Body of pancreas (tissue), 4 donors: ENCODE data around the gene ICOS. TPM values are rescaled to one million over a fixed set of nuclear protein-coding genes. Genes with fewer than 3 reads are reported as not detected.
"Not testable (repeated sequence)": the region's sequence is repeated elsewhere in the genome, so short reads cannot be mapped to it uniquely, and the experiment has no call there.

ENCODE experiments used
- ATAC-seq: fragments of 150-250 bp; one replicate; pipeline ENCODE4 v1.9.1; 2016
- DNase-seq, 4 donors: peaks; one replicate each; pipeline ENCODE4 v3.0.0-alpha.2; 2019
- H3K27ac ChIP-seq, 4 donors: fragments of 200-600 bp; sonication (generic); 1 replicate in 3 of 4; 2 replicates in 1 of 4; pipeline versions ENCODE4 v1.5.1 to v1.6.1; 2016 to 2019; ENCODE audit warnings: mild to moderate bottlenecking in 1 of 4, mixed read lengths in 1 of 4, moderate library complexity in 1 of 4
- H3K27me3 ChIP-seq, 2 donors: fragments of 200-600 bp; sonication (generic); one replicate each; pipeline ENCODE4 v1.6.0; 2016; ENCODE audit warnings: mild to moderate bottlenecking in 1 of 2
- H3K36me3 ChIP-seq, 2 donors: fragments of 200-600 bp; sonication (generic); replicated peaks in 1 of 2; 2 replicates each; pipeline ENCODE4 v1.5.1; 2016; ENCODE audit warnings: low read depth in 2 of 2; ENCODE audit not compliant: insufficient read depth in 1 of 2
- H3K4me1 ChIP-seq: fragments of 200-600 bp; sonication (generic); one replicate; pipeline ENCODE4 v1.6.0; 2016
- H3K4me3 ChIP-seq, 2 donors: fragments of 200-600 bp; sonication (generic); 1 replicate in 1 of 2; 2 replicates in 1 of 2; pipeline ENCODE4 v1.5.1; 2016 to 2019
- H3K9me3 ChIP-seq, 3 donors: fragments of 200-600 bp; sonication (generic); 1 replicate in 2 of 3; 2 replicates in 1 of 3; pipeline ENCODE4 v1.5.1; 2016
- POLR2A ChIP-seq, 3 donors: fragments of 450-650 bp; IDR thresholded peaks; one replicate each; pipeline ENCODE4 v1.6.1; 2016; ENCODE audit warnings: antibody characterized with exemption in 3 of 3, mild to moderate bottlenecking in 2 of 3
- WGBS, 2 donors: methylation state at CpG; one replicate each; pipeline ENCODE4 v1.1.5; 2017; 5-methylcytosine and 5-hydroxymethylcytosine counted together
- intact Hi-C: fragments of 100-400 bp; cut with DNase I; formaldehyde crosslinking; loops from one replicate; pipeline ENCODE4 v1.15.1; 2023
- total RNA-seq, 2 donors: library from RNA; depleted of rRNA; stranded (reverse); fragments of >200 nt; gene quantifications; one replicate each; pipeline ENCODE4 v1.1.0, GENCODE V29; 2016
- TF ChIP-seq, protein P1 (sequence below), 7 experiments: fragments of 450-650 bp in 4 of 7; fragments of 200-600 bp in 3 of 7; sonication (generic) in 3 of 7; IDR thresholded peaks; one replicate each; pipeline ENCODE4 v1.5.1; 2016 to 2019; ENCODE audit warnings: antibody characterized with exemption in 7 of 7

ICOS gene
- total RNA-seq, 2 donors from 2014 or later: not detected

DNA sequence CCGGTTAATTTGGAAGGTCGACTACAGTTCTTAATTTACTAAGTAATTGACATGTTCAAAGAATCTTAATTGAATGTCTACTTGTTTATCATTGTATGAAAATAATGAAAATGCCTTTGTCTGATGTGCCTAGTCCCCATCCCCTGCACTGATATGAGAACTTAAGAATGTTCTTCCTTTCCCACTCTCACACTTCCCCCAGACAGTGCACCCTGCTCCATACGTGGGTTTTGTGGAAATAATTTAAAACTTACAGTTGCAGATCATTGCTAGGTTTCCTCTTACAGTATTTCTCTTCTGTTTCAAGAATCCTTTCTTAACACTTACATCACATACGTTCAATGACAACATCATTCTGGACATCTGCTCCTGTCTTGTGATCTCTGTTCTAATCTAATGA is 3.5 kb downstream of the ICOS start:
- no peak for DNase-seq
- H3K4me3 ChIP-seq: no peak overlapping the region
- ATAC-seq: no peak

DNA sequence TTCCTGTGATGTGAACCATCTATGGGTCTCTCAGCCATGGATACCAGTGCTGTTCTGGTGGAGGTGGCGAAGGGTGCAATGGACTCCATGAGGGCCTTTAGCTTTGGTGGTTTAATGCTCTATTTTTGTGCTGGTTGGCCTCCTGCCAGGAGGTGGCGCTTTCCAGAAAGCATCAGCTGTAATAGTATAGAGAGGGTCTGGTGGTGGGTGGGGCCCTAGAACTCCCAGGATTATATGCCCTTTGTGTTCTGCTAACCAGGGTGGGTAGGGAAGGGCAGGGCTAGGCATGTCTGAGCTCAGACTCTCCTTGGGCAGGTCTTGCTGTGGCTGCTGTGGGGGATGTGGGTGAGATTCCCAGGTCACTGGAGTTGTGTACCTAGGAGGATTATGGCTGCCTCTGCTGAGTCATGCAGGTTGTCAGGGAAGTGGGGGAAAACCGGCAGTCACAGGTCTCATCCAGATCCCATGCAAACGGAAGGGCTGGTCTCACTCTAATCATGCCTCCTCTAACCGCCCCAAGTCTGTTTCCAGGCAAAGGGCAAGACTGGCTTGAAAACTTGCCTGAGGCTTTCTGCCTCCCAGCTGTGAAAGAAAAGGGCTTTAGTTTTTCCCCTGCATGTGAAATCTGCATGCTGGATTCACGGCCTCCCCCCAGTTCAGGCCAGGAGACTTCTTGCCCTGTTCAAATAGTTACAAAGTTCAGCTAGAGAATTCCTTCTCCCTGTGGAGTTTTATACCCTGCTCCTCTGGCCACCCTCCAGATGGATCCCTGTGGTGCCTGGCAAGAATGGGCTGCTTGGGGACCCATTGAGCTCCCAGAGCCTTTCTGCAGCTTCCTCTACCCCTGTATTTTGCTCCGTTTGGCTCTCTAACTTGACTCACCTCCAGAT is 7.2 kb downstream of the ICOS start:
- H3K27ac ChIP-seq, H3K9me3 ChIP-seq, ATAC-seq, H3K27me3 ChIP-seq, intact Hi-C loops, H3K36me3 ChIP-seq, DNase-seq, H3K4me3 ChIP-seq, H3K4me1 ChIP-seq: not testable (repeated sequence)
- WGBS, 2 donors: 94 to 96% methylated on average over 5 to 7 of the region's 7 CpGs

More for the DNA sequence above, 3.5 kb downstream of the ICOS start:
- Histone ChIP-seq H3K27me3 (peaks cover 0 to 3% of the 10 kb centered on the region in 2 donors), H3K4me1 (no peaks in the 10 kb centered on the region), H3K36me3 (no peaks in the 10 kb centered on the region), H3K9me3 (no peaks in the 10 kb centered on the region), H3K27ac (no peak overlapping the region)
- WGBS, 2 donors: 57 to 64% methylated on average over 4 of the region's 4 CpGs
- TF ChIP-seq, protein P1, sequence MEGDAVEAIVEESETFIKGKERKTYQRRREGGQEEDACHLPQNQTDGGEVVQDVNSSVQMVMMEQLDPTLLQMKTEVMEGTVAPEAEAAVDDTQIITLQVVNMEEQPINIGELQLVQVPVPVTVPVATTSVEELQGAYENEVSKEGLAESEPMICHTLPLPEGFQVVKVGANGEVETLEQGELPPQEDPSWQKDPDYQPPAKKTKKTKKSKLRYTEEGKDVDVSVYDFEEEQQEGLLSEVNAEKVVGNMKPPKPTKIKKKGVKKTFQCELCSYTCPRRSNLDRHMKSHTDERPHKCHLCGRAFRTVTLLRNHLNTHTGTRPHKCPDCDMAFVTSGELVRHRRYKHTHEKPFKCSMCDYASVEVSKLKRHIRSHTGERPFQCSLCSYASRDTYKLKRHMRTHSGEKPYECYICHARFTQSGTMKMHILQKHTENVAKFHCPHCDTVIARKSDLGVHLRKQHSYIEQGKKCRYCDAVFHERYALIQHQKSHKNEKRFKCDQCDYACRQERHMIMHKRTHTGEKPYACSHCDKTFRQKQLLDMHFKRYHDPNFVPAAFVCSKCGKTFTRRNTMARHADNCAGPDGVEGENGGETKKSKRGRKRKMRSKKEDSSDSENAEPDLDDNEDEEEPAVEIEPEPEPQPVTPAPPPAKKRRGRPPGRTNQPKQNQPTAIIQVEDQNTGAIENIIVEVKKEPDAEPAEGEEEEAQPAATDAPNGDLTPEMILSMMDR (IDR thresholded peaks at IDR 0.05): no peak
- no peak for TF ChIP-seq POLR2A (IDR thresholded peaks at IDR 0.05)
- intact Hi-C loops: no loop called here

DNA sequence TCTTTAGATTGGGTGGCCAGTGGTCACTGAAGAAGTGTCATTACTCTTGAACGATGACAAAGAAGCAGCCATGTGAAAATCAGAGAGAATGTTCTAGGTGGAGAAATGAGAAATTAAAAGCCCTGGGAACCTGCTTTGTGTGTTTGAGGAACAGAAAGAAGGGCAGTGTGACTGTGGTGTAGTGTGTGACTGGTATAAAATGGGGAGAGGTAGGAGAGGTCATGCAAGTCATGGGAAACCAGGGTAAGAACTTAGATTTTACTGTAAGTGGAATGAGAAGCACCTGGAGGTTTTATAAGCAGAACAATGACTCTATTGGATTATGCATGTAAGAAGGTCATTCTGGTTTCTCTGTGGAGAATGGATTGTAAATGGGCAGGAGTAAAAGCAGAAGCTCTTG is 12.2 kb downstream of the ICOS start:
- TF ChIP-seq, protein P1 (IDR thresholded peaks at IDR 0.05): no peak
- no peak for TF ChIP-seq POLR2A (IDR thresholded peaks at IDR 0.05)
- no peak overlapping the region for H3K27ac ChIP-seq
- WGBS, 2 donors: 48 to 56% methylated on average over 1 of the region's 1 CpG
- H3K4me3 ChIP-seq: no peak overlapping the region
- no peak for DNase-seq
- intact Hi-C loops: no loop called here
- H3K27me3 ChIP-seq: no peaks in the 10 kb centered on the region
- H3K4me1 ChIP-seq: no peaks in the 10 kb centered on the region
- no peak for ATAC-seq
- no peaks in the 10 kb centered on the region for H3K36me3 ChIP-seq
- no peaks in the 10 kb centered on the region for H3K9me3 ChIP-seq

DNA sequence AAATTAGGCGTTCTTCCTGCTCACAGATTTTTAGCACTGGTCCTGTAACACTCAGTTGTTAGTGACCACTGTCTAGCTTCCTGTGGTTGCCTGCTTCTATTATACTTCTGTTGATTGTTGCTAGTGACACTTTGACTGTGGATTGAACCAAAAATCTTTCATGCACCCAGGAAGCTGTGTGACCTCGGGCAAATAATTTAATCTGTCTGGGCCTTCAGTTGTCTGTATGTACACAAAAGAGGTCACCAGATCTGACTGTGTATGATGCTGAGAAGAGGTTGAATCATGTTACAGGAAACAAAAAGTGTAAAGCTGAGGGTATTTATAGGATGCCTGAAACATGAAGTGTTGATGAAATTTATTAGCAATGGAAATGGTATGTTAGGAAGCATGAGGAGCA is 12.7 kb downstream of the ICOS start:
- no peak overlapping the region for H3K27ac ChIP-seq
- H3K27me3 ChIP-seq: no peaks in the 10 kb centered on the region
- DNase-seq (no peak), ATAC-seq (no peak)
- intact Hi-C loops: no loop called here
- no peaks in the 10 kb centered on the region for H3K9me3 ChIP-seq
- H3K4me3 ChIP-seq: no peak overlapping the region
- no peaks in the 10 kb centered on the region for H3K36me3 ChIP-seq
- no peaks in the 10 kb centered on the region for H3K4me1 ChIP-seq
- WGBS, 2 donors: 60 to 67% methylated on average over 2 of the region's 2 CpGs
- TF ChIP-seq POLR2A (IDR thresholded peaks at IDR 0.05): no peak
- TF ChIP-seq, protein P1 (IDR thresholded peaks at IDR 0.05): no peak

DNA sequence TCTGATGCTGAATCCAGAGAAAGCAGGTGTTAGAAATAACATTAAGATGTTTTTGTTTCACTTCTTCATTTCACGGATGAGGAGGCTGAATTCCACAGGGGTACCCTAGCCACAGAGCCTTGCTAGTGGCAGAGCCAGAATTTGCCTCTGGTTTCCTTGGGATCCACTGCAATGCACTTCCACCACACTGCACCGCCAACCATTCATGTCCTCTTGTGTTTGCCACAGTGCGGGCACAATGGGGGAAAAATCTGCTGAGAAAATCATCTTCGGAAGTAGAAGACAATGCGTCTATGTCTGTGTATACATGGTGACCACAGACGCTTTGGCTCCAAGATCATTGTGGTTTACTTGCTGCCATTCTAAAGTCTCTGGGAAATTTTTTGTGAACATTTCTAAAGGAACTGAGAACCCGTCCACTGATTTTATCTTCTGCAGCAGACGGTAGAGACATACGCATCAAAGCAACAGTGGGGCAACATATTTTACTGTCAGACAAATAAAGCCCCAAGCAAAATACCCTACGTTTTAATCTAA is 14.9 kb downstream of the ICOS start:
- Histone ChIP-seq H3K36me3 (no peaks in the 10 kb centered on the region), H3K4me1 (no peaks in the 10 kb centered on the region), H3K27me3 (no peaks in the 10 kb centered on the region), H3K9me3 (no peaks in the 10 kb centered on the region), H3K4me3 (no peak overlapping the region), H3K27ac (no peak overlapping the region)
- ATAC-seq: no peak
- intact Hi-C loops: no loop called here
- TF ChIP-seq, protein P1 (IDR thresholded peaks at IDR 0.05): no peak
- TF ChIP-seq POLR2A (IDR thresholded peaks at IDR 0.05): no peak
- no peak for DNase-seq
- WGBS, 2 donors: 51 to 68% methylated on average over 10 of the region's 10 CpGs
